Neural crest cell (in vitro differentiated cells): Measurements from ENCODE around the gene CRYGS. TPM values are rescaled to one million over a fixed set of nuclear protein-coding genes. Genes with fewer than 3 reads are reported as not detected.

Experiments
- DNase-seq: peaks from one replicate; pipeline ENCODE4 v3.0.0; 2021; ENCODE audit warnings: low read depth, mixed read lengths, low spot score
- H3K27ac Mint-ChIP-seq: one replicate; pipeline ENCODE4 v1.8.0; 2021; ENCODE audit warnings: mild to moderate bottlenecking, mixed read lengths; ENCODE audit not compliant: unreplicated experiment
- H3K27me3 Mint-ChIP-seq: 2 replicates; pipeline ENCODE4 v1.8.0; 2021; ENCODE audit warnings: low read depth, mild to moderate bottlenecking, mixed read lengths
- H3K36me3 Mint-ChIP-seq: 2 replicates; pipeline ENCODE4 v1.8.0; 2021; ENCODE audit warnings: low read depth, mild to moderate bottlenecking, mixed read lengths
- H3K4me1 Mint-ChIP-seq: 2 replicates; pipeline ENCODE4 v1.8.0; 2021; ENCODE audit warnings: mixed read lengths
- H3K4me3 Mint-ChIP-seq: one replicate; pipeline ENCODE4 v1.8.0; 2021; ENCODE audit warnings: mild to moderate bottlenecking, mixed read lengths
- H3K9me3 Mint-ChIP-seq: 2 replicates; pipeline ENCODE4 v1.8.0; 2021; ENCODE audit warnings: mixed read lengths
- total RNA-seq: library from RNA; stranded (reverse); gene quantifications from 2 replicates; pipeline ENCODE4 v1.2.1, GENCODE V29; 2021
- TF ChIP-seq, protein P1 (sequence below): fragments of 200-600 bp; sonication (generic); conservative IDR thresholded peaks from 2 replicates; pipeline ENCODE4 v1.5.0; 2021; ENCODE audit warnings: antibody characterized with exemption, mild to moderate bottlenecking

The CRYGS gene
- total RNA-seq, 1 donor from 2014 or later, result 4.7 TPM

GRCh38 chr3:186516646-186517045 lies 27.5 kb downstream of the CRYGS start:
- Mint-ChIP-seq H3K36me3 (no peaks in the 10 kb centered on the region), H3K27me3 (peaks cover 19% of the 10 kb centered on the region), H3K9me3 (no peaks in the 10 kb centered on the region), H3K4me3 (no peak overlapping the region), H3K27ac (no peak overlapping the region), H3K4me1 (peaks cover 6% of the 10 kb centered on the region)
- DNase-seq, result no peak
- TF ChIP-seq, protein P1, sequence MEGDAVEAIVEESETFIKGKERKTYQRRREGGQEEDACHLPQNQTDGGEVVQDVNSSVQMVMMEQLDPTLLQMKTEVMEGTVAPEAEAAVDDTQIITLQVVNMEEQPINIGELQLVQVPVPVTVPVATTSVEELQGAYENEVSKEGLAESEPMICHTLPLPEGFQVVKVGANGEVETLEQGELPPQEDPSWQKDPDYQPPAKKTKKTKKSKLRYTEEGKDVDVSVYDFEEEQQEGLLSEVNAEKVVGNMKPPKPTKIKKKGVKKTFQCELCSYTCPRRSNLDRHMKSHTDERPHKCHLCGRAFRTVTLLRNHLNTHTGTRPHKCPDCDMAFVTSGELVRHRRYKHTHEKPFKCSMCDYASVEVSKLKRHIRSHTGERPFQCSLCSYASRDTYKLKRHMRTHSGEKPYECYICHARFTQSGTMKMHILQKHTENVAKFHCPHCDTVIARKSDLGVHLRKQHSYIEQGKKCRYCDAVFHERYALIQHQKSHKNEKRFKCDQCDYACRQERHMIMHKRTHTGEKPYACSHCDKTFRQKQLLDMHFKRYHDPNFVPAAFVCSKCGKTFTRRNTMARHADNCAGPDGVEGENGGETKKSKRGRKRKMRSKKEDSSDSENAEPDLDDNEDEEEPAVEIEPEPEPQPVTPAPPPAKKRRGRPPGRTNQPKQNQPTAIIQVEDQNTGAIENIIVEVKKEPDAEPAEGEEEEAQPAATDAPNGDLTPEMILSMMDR, result no peak

DNA sequence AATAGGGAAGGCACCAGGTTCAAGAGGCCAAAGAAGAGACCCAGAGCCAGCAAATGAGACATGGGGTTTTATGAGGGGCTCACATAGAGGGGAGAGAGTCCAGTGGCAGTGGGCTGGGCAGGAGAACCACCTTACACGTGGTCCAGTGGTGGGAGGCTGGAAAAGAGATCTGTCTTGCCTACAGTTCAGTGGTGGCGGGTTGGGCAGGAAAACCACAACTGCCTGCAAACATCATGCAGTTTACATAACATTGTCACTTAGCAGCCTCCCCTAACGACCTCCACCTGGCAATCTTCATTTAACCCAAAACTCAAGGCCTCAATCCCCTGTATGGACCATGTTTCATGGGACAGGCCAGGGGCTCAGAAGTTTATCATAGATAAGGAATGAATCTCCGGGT lies 29.1 kb downstream of the CRYGS start:
- H3K27ac Mint-ChIP-seq, result no peak overlapping the region
- peaks cover 20% of the 10 kb centered on the region for H3K27me3 Mint-ChIP-seq
- no peak overlapping the region for H3K4me3 Mint-ChIP-seq
- no peaks in the 10 kb centered on the region for H3K9me3 Mint-ChIP-seq
- DNase-seq, result no peak
- H3K36me3 Mint-ChIP-seq, result no peaks in the 10 kb centered on the region
- TF ChIP-seq, protein P1, result no peak
- peaks cover 6% of the 10 kb centered on the region for H3K4me1 Mint-ChIP-seq

- TF ChIP-seq, protein P1, result peak; percentile 54
- no peak for DNase-seq
- H3K4me3 Mint-ChIP-seq, result no peak overlapping the region
- H3K9me3 Mint-ChIP-seq, result no peaks in the 10 kb centered on the region
- peaks cover 20% of the 10 kb centered on the region for H3K27me3 Mint-ChIP-seq
- peaks cover 6% of the 10 kb centered on the region for H3K4me1 Mint-ChIP-seq
- no peaks in the 10 kb centered on the region for H3K36me3 Mint-ChIP-seq
- H3K27ac Mint-ChIP-seq, result no peak overlapping the region
Observed at GRCh38 chr3:186514296-186515002, 29.7 kb downstream of the CRYGS start.

GRCh38 chr3:186513386-186513785 lies 30.8 kb downstream of the CRYGS start:
- H3K27me3 Mint-ChIP-seq, result peaks cover 20% of the 10 kb centered on the region

GRCh38 chr3:186512570-186513302 lies 31.4 kb downstream of the CRYGS start:
- H3K4me1 Mint-ChIP-seq, result peaks cover 6% of the 10 kb centered on the region

More at GRCh38 chr3:186513386-186513785, 30.8 kb downstream of the CRYGS start:
- Mint-ChIP-seq H3K36me3 (no peaks in the 10 kb centered on the region), H3K4me3 (no peak overlapping the region), H3K4me1 (peaks cover 6% of the 10 kb centered on the region), H3K9me3 (no peaks in the 10 kb centered on the region), H3K27ac (no peak overlapping the region)
- TF ChIP-seq, protein P1, result no peak
- DNase-seq, result no peak

More at GRCh38 chr3:186512570-186513302, 31.4 kb downstream of the CRYGS start:
- no peaks in the 10 kb centered on the region for H3K9me3 Mint-ChIP-seq
- DNase-seq, result no peak
- H3K4me3 Mint-ChIP-seq, result no peak overlapping the region
- H3K36me3 Mint-ChIP-seq, result no peaks in the 10 kb centered on the region
- TF ChIP-seq, protein P1, result no peak
- peaks cover 20% of the 10 kb centered on the region for H3K27me3 Mint-ChIP-seq
- H3K27ac Mint-ChIP-seq, result peak overlapping the region; percentile 9
